NOMO-1 treated with DMSO at 0.1 percent for 48 hours (cell line): ENCODE data around the gene PUM2.
"Not testable (repeated sequence)": the region's sequence is repeated elsewhere in the genome, so short reads cannot be mapped to it uniquely, and the experiment has no call there.

ENCODE experiments used
- DNase-seq: peaks from one replicate; lab custom pipeline; 2025; ENCODE audit not compliant: unreplicated experiment; lab: John Stamatoyannopoulos, UW

PUM2 gene

DNA sequence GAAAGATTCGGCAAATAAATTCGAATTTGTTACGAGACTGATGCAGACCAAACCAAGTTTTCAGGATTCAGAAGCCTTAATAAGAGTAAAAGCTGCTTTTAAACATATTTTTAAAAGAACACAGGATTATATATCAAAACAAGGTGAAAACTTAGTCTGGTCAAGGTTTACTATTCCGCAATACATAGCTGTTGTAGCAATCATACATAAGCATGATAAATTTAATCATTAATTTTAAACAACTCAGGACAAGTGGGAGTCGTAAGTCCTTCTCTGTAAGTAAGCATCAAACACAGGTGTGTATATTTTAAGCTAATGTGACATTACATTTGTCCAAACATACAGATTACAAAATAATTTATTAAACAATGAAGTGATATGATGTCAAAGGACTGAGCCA is 57.7 kb downstream of the PUM2 start:
- DNase-seq, result no peak

GRCh38 chr2:20291846-20292408 is 58.7 kb downstream of the PUM2 start:
- DNase-seq, result no peak

DNA sequence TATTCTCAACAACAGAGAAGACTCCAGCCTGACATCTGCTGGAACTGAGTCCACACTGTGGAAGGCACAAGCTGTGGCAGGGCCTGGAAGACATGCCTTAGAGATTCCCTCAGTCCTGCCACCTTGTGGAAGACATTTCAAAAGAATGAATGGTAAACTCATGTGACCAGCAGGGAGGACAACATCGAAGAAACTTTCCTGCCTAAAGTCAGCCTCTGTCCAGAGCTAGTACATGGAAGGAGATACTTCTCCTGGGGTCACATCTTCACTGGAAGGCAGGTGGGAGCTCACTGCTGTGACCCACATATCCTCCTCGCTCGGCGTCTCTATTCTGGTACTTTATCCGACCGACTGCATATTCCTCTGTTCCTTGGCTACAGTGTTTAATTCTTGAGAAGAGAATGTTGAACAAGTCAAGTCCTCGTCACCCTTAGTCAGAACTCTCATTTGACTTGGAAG is 59.5 kb downstream of the PUM2 start:
- DNase-seq, result peak; percentile 43

DNA sequence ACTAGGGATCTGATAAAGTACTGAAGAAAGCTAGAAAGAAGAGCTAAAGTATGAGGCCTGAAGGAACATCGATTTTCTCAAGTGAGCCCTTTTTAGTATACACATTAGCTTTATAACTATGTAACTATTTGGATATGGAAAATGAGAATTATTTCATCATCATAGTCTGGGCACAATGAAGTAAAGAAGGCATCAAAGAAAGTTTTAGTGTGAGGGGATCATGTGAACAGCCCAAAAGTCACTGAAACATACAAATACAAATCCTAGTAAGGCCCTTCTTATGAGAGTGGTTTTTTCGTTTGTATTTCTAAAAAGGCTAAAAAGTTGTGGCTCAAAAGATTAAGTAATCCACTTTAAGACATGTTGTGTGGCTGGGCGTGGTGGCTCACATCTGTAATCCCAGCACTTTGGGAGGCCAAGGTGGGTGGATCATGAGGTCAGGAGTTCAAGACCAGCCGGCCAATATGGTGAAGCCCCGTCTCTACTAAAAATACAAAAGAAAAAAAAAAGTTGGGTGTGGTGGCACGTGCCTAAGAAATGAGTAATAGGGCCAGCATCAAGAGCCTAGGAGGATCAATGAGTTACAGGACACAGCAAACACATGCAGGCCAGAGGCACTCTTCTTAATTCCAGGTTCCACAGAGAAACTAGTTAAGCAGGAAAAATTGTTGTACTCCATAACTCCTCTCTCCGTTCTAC is 61.9 kb downstream of the PUM2 start:
- no peak for DNase-seq

DNA sequence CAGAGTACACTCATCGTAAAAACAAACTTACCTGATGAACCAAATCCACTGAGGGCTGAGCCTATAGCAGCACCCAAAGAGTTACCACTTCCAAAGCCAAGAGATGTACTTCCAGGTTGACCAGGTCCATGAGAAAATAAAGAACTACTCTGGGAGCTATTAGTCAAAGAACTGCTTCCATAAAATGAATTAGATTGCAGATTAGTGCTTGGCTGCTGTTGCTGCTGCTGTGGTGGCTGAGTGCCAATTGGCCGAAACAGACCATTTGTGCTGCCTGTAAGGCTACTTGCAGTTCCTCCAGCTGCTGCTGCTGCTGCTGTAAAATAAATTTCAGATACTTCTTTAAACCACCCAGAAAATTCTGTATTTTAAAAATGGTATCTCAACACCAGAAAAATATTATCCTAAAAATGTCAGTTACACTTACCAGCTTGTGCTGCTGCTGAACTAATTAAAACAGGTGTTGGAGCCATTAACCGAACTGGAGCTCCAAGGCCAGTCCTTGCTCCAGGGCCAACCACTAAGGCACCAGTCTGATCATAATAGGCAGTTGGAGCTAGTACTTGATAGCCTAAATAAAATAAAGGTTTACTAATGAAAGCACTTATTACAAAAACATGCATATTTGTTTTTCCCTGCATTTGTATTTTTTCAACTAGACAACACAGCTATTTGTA is 67.6 kb downstream of the PUM2 start:
- DNase-seq, result no peak

DNA sequence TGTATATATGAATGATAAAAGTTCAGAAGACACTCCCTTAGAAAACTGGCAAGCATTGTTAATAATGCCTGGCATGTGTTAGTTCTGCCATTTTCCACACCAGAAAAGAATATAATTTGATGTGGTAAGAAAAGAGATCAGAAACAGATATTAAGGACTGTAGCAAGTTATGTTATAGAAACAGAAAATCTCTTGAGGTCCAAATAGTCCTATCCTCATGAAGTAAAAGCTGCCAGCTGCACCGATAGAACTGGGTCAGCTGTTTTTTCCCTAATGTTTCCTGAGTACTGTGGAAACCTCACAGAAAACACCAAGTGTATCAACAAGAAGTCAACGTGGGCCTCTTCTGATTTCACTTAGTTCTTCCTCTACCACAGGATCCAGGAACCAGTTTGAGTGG is 68.8 kb downstream of the PUM2 start:
- DNase-seq, result no peak

- DNase-seq, result no peak
Observed at GRCh38 chr2:20273042-20273441, 77.6 kb downstream of the PUM2 start.

DNA sequence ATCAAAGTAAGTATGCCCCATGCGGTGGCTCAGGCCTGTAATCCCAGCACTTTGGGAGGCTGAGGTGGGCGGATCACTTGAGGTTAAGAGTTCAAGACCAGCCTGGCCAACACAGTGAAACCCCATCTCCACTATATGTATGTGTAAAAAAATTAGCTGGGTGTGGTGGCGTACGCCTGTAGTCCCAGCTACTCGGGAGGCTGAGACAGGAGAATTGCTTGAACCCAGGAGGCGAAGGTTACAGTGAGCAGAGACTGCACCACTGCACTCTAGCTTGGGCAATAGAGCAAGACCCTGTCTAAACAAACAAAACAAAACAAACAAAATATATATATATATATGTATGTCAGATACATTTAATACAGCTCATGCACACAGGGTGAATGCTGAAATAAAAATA is 82.3 kb downstream of the PUM2 start:
- DNase-seq, result not testable (repeated sequence)

DNA sequence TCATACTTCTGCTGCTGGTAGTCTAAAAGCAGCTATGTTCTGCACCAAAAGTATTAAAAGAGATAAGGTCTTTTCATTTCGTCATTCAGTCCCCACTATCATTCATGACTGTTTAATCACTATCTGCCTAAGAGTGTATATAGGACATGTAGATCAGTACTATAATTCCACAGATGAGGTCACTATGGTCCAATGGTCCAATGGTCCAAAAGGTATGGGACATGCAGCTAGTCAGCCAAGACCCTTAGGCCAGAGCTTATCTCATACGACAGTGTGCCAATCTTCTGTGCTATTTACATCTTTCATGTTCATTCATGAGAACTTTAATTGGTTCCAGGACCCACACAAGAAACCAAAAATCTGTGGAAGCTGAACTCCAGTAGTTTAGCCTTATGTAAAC is 83.1 kb downstream of the PUM2 start:
- DNase-seq, result no peak

DNA sequence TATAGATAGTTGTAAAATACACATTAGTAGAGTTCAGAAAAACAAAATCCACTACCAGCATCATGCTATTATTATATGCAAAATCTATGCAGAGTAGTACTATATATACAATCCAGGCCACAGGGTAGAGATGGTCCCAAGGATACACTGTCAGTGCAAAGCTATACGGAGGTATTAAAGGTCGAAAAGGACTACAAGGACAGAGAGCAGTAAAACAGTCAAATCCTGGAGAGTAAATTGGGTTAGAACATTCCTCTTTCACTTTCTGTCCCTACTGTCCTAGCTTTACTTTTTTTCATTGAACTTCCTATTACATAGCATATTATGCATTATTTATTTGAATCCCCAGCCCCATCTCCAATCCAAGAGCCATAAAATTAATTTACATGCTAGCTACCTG is 86.0 kb downstream of the PUM2 start:
- DNase-seq, result no peak

DNA sequence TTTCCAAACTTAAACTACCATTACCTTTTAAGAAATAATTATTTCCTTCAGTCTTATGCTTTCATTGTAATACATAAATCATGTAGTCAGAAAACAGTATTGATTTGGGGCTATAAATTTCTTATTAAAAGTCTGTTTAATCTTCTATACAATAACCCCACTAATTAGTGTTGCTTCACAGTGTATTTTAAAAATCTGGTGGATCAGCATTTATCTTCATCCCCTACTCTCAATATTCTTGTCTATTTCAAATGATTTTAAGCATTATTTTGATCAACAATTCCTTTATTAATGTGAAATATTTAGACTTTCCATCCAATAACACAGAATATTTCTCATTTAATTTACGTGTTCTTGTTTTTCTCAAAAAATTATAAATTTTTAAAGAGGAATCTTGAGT is 93.2 kb downstream of the PUM2 start:
- DNase-seq, result no peak

- no peak for DNase-seq
Observed at GRCh38 chr2:20254731-20255130, 95.9 kb downstream of the PUM2 start.

DNA sequence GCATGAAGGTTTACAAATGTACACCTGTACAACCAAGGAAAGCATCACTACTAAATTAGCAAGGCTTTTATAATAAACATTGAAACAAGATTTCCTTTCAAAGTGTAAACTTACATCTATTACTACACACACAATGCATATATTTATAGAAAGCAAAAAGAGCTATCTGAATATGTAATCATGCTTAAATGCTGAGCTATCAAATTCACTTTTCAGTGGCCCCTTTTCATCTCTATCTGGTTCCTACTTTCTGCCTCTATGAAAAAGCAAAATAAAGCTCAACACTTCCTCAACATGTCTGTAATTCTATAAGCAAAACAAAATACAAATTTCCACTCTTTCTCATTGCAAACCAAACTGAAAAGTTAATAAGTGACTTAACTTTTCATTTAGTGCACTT is 100.2 kb downstream of the PUM2 start:
- DNase-seq, result no peak

GRCh38 chr2:20249170-20249569 is 101.5 kb downstream of the PUM2 start:
- DNase-seq, result no peak

GRCh38 chr2:20247084-20247483 is 103.6 kb downstream of the PUM2 start:
- DNase-seq, result no peak

DNA sequence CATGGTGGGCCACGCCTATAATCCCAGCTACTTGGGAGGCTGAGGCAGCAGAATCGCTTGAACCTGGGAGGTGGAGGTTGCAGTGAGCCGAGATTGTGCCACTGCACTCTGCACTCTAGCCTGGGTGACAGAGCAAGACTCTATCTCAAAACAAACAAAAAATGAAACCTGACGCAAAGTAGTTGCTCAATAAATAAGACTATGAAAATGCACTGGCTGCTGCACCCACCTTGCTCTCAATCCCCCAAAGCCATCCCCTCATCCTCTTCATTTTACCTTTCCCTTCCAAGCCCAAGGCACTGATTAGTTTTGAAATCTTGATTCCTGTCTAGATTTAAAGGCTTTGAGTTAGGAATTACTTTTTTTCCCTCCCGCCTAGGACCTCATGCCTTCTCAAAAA is 107.0 kb downstream of the PUM2 start:
- not testable (repeated sequence) for DNase-seq

DNA sequence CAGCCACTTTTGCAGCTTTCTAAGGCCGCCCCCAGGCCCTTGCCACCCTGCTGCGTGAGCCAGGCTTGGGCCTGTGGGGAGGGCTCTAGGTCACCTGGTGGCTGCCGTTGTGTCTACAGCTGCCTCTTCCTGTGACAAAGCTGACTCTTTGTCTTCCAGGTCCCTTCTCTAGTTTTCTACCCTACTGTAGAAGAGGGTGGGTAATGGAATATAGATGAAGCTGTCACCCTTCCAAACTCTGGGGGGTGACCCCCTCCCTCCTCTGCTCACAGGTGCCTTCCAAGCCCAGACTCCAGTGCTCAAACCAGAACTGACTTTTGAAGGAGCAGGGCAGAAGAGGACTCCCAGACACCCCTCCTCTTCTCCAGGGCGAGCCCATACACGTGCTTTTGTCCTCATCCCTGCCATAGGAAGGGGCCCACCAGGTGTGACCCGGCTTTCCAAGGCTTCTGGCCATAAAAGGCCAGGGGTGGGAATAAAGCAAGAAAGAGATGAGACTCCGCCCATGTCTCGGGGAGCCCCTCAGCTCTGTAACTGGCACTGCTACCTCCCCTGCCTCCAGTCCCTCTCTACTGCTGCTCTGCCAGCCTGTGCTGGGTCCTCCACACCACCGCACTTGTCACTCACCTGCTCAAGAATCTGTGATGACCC is 107.8 kb downstream of the PUM2 start:
- DNase-seq, result no peak

GRCh38 chr2:20241973-20242726 is 108.5 kb downstream of the PUM2 start:
- DNase-seq, result no peak

DNA sequence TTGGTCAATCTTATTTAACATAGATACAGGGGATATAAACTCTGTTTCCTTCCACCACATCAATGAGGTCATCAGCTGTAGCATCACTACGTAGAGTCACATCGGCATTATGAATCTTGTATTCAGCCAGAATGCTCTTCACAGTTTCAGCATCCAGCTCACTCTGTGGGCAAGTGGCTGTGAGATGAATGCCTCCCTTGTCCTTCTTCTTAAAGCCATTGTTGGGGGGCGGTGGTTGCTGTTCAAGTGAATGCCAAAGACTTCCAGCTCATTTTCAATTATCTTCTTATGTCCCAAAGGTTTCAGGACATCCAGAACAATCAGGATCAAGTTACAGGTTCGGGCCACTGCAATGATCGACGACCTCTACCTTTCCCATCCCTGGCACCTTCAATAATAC is 110.4 kb downstream of the PUM2 start:
- not testable (repeated sequence) for DNase-seq

GRCh38 chr2:20236496-20236895 is 114.1 kb downstream of the PUM2 start:
- no peak for DNase-seq

DNA sequence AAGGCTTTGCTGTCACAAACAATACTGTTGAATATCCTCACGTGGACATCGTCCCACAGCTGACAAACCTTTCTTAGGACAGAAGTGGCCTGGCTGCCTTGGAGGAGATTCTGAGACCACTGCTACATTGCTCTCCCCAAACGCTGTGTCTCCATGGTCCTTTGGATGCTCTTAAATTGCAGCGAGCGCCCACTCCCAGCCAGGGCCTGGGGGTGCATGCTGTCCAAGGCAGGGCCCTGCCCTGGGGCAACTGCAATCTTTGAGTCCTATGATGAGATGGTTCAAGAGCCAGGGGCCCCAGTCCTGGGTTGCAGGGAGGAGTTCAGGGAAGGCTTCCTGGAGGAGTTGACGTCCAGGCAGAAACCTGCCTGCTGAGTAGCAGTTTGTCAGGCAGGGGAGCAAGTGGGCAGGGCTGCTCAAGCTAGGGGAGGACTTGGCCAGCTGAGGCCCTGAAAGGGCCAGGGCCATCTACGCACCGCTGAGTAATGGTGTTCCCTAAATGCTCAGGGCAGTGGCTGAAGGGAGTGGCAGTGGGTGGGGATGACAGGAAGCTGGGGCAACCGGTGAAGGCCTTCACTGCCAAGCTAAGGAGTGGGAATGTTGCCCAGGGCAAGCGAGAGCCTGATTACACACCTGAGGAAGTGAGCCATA is 114.9 kb downstream of the PUM2 start:
- DNase-seq, result no peak
